AG04450 (cell line): ENCODE data around the gene GPR132. TPM values are rescaled to one million over a fixed set of nuclear protein-coding genes. Genes with fewer than 3 reads are reported as not detected.
A peak's percentile ranks its signal among the peaks of the same experiment; 100 is the strongest.

Experiments used
- CTCF ChIA-PET: fragments of 300-600, 350-600 bp; formaldehyde crosslinking; extraction: SDS; loops from one replicate; lab custom pipeline; 2022; ENCODE audit warnings: antibody characterized with exemption, inconsistent platforms; lab: Charles Lee
- POLR2A ChIA-PET: fragments of 350-600 bp; formaldehyde crosslinking; extraction: SDS; loops from one replicate; lab custom pipeline; 2021; ENCODE audit warnings: antibody characterized with exemption, inconsistent platforms; lab: Yijun Ruan, JAX
- DNase-seq: peaks from one replicate; pipeline ENCODE4 v3.0.0-alpha.2; 2011; ENCODE audit warnings: low read depth, low spot score
- H3K27ac ChIP-seq: one replicate; pipeline ENCODE4 v1.5.1; 2012; ENCODE audit warnings: low read depth, low read length, control low read depth
- H3K27me3 ChIP-seq: one replicate; pipeline ENCODE4 v1.6.0; 2012; ENCODE audit warnings: low read length; ENCODE audit not compliant: control insufficient read depth, insufficient read depth
- H3K4me3 ChIP-seq: 2 replicates; pipeline ENCODE4 v1.5.1; 2011; ENCODE audit warnings: mild to moderate bottlenecking, low read depth, low read length, control low read depth
- H3K9me3 ChIP-seq: 2 replicates; pipeline ENCODE4 v1.5.1; 2012; ENCODE audit warnings: low read length; ENCODE audit not compliant: control insufficient read depth, insufficient read depth
- polyA plus RNA-seq: library from polyadenylated mRNA; depleted of rRNA; stranded (reverse); fragments of >200 nt; gene quantifications from 2 replicates; pipeline ENCODE4 v1.2.3, GENCODE V29; 2011
- TF ChIP-seq, protein P1 (sequence below): IDR thresholded peaks from 2 replicates; pipeline ENCODE4 v1.5.1; 2011; ENCODE audit warnings: low read depth, low read length, control low read depth, inconsistent platforms

The GPR132 gene
- polyA plus RNA-seq, 1 experiment, result 0.07 TPM

DNA sequence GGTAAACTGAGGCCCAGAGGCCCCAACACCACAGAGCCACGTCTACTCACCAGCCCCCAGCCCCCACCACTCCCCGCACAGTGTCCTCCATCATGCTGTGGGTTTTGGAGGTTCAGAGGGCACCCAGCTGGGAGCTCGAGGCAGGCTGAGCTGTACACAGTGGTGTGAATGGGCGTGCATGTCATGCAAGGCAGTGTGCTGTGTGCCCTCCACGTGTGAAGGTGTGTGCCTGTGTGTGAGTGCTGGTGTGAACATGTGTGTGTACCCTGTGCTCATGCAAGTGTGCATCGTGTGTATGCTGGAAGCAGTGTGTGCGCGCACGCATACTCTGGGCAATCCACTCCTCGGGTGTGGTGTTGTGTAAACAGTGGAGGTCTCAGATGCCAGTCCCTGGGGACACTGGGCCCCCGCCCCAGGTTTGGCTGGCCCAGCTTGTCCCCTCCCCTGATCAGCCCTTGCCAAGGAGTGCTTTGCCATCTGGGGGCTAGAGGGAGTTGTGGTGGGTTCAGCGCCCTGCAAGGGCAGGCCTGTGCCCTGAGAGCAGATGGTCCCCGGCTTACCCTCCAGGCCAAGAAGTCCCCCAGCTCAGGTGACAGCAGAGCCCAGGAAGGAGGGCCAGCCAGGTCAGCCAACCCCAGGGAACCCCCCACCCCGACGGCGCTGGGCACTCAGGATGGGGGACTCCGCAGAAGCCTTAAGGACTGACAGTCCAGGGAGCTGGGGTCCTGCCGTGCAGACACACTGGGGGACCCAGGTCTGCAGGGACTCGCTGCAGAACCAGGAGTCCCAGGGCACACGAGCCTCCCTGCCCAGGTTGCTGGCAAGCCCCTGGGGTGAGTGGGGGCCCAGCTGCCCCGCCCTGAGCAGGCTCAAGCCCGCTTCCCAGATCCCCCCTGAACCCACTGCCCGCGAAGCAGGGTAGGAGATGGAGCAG lies 23.8 kb upstream of the GPR132 start:
- DNase-seq, result no peak
- TF ChIP-seq, protein P1, sequence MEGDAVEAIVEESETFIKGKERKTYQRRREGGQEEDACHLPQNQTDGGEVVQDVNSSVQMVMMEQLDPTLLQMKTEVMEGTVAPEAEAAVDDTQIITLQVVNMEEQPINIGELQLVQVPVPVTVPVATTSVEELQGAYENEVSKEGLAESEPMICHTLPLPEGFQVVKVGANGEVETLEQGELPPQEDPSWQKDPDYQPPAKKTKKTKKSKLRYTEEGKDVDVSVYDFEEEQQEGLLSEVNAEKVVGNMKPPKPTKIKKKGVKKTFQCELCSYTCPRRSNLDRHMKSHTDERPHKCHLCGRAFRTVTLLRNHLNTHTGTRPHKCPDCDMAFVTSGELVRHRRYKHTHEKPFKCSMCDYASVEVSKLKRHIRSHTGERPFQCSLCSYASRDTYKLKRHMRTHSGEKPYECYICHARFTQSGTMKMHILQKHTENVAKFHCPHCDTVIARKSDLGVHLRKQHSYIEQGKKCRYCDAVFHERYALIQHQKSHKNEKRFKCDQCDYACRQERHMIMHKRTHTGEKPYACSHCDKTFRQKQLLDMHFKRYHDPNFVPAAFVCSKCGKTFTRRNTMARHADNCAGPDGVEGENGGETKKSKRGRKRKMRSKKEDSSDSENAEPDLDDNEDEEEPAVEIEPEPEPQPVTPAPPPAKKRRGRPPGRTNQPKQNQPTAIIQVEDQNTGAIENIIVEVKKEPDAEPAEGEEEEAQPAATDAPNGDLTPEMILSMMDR, result no peak
- no peaks in the 10 kb centered on the region for H3K27me3 ChIP-seq
- CTCF ChIA-PET, result interaction anchor here (0.8 to 1.1 kb wide), 2 partner anchors 31 to 159 kb away, joined by 3 to 5 read pairs; partner anchors contain the start of gene BTBD6
- H3K27ac ChIP-seq, result peak overlapping the region; percentile 89
- H3K4me3 ChIP-seq, result no peak overlapping the region
- POLR2A ChIA-PET, result no interaction called here
- H3K9me3 ChIP-seq, result no peaks in the 10 kb centered on the region; the same call in 1 of the 2 replicates

DNA sequence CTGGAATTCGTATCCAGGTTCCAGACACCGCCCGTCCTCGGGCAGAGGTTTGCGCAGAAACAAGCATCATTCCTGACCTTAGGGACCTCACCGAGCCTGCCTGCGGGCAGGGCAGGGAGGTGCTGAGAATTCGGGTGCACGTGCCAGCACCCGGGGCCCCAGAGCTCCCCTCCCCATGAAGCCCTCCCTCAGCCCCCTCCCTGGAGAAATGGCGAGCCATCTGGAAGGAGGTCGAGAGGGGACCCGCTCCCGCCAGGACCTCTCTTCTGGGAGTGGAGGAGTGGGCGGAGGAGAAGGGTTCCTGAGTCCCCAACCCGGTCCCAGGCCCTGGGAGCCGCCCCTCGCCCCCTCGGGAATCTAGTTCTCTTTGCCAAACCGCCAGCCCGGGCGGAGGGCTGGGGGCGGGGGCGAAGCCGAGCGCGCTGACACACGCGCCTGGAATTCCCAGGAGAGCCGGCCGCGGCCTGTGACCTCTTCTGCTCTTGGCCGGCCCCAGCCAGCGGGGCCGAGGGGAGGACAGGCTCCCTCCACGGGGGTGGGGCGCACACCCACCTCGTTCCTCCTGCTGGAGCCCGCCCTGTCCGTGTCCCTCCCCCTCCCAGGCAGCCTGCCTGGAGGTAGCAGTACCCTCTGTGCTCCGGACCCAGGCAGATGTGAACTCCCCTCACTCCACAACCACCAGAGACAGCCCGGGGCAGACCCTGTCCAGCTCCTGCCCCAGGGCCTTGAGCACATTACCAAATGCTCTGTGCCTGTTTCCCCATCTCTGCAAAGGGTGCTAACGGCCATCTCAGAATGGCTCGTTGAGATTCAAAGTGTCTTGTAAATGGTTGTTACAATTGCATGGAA lies 23.0 kb upstream of the GPR132 start:
- ChIA-PET POLR2A (no interaction called here), CTCF (interaction anchor here (0.8 kb wide), 1 partner anchor 160 kb away, joined by 3 read pairs; the partner anchor contains the start of gene BTBD6)
- H3K4me3 ChIP-seq, result peak overlapping the region; percentile 70
- TF ChIP-seq, protein P1, result no peak
- H3K27me3 ChIP-seq, result no peaks in the 10 kb centered on the region
- peak overlapping the region; percentile 89 for H3K27ac ChIP-seq
- DNase-seq, result no peak
- no peaks in the 10 kb centered on the region; the same call in 1 of the 2 replicates for H3K9me3 ChIP-seq

DNA sequence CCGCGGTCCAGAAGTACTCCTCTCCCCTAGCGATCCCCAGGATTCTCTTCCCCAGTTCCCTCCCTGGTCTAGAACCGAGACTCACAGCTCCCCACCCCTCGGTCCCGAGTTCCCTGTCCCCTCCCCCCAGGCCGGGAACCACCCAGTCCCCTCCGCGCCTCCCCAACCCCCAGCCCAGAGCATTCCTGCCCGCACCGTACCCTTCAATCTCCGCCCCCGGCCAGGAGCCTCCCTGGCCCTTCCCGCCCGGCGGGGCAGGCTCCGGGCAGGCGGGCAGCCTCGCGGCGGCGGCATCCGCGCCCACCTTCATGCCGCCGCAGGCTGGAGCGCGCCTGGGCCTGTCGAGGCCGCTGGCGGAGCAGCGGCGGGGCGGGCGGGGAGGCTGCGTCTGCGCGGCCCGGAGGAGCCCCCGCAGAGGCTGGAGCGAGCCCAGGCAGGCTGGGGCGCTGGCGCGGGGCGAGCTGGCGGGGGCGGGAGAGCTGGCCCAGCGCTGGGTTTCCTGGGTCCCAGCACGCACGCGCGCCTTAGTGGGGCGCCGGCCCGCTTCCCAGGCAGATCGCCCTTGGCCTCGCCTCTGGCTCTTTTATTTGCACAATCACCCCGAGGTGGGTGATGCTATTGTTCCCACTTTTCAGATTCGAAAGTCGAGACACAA lies 22.2 kb upstream of the GPR132 start:
- DNase-seq, result no peak
- Histone ChIP-seq H3K27me3 (no peaks in the 10 kb centered on the region), H3K27ac (peak overlapping the region; percentile 89), H3K4me3 (peak overlapping the region; percentile 70), H3K9me3 (no peaks in the 10 kb centered on the region; the same call in 1 of the 2 replicates)
- ChIA-PET POLR2A (interaction anchor here (1.0 to 1.2 kb wide), 2 partner anchors 12 to 42 kb away, joined by 3 to 5 read pairs; no protein-coding TSS in a partner anchor), CTCF (interaction anchor here (0.6 to 1.6 kb wide), 4 partner anchors 85 to 294 kb away, joined by 3 read pairs; no protein-coding TSS in a partner anchor)
- TF ChIP-seq, protein P1, result no peak

DNA sequence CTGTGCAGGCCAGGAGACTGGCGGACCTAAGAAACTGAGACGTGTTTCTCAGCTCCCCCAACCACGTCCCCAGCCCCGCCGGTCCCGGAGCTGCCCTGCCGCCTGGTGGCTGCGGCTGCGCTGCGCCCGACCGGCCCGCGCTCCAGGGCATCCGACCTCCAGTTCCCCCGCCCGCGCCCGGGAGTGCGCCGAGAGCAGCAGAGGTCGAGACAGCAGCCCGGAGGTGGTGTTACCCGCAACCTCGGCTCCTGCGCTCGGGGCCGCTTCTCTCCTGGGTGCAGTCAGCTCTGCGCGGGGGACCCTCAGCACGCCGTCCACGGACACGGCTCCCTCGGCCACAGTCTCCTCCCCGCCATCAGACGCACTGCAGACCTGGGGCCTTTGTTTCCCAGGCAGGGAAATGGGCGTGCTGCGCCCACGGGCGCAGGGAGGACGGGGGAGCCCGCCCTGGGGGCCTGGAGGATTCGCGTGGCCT lies 21.6 kb upstream of the GPR132 start:
- TF ChIP-seq, protein P1, result peak; percentile 76
- Histone ChIP-seq H3K27me3 (no peaks in the 10 kb centered on the region), H3K9me3 (no peaks in the 10 kb centered on the region), H3K4me3 (peak overlapping the region; percentile 70), H3K27ac (peak overlapping the region; percentile 75)
- DNase-seq, result no peak
- ChIA-PET CTCF (interaction anchor here (0.5 to 1.6 kb wide), 10 partner anchors 11 to 293 kb away, joined by 3 to 5 read pairs (median 3); partner anchors contain the start of gene CLBA1), POLR2A (interaction anchor here (0.7 to 1.2 kb wide), 3 partner anchors 12 to 154 kb away, joined by 3 to 5 read pairs (median 3); no protein-coding TSS in a partner anchor)
